Brain pericyte (primary cell): ENCODE measurements around the gene RMDN3.

Source experiments
- DNase-seq: peaks from one replicate; pipeline ENCODE4 v3.0.0-alpha.2; 2012; ENCODE audit warnings: low read depth, low spot score

Gene RMDN3

DNA sequence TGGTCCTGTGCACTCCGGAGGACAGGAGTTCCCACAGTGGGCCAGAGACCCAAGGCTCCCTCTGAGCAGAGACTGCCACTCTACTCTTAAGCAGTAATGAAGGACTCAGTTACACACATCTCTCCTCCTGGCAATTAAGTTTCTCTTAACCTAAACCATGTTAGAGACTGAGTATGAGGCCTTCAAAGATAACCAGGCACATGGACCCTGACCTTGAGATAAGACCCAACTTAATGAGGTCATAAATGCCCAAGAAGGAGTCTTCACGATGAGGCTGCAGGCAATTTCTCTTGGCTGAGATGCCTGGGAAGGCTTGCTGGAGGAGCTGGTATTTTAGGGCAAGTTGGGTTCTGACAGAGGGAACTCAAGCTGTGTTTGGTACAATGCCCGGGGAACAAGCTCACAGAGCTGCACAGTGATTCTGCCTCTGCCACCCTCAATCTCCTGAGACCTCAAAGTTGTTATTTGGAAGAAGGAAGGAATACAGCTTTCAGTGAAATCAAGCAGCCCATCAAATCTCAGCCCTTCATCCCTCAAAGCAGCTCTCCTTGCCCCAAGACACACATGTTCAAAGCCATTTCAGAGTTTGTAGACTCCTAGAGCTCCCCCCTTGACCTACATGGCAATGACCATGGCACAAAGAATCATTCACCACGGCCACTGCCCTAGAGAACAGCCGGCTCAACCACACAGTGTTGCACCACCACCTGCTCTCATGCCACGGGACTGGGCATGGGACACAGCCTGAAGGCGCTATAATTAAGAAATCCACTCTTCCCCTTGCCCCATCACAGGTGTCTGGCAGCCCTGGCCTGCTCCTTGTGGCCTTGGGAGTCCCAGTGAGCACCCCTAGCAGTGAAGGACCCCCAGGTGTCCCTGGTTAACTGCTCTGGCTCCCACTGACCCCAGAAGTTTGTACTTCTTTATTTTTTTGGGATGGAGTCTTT is 7.1 kb downstream of the RMDN3 start:
- no peak for DNase-seq

DNA sequence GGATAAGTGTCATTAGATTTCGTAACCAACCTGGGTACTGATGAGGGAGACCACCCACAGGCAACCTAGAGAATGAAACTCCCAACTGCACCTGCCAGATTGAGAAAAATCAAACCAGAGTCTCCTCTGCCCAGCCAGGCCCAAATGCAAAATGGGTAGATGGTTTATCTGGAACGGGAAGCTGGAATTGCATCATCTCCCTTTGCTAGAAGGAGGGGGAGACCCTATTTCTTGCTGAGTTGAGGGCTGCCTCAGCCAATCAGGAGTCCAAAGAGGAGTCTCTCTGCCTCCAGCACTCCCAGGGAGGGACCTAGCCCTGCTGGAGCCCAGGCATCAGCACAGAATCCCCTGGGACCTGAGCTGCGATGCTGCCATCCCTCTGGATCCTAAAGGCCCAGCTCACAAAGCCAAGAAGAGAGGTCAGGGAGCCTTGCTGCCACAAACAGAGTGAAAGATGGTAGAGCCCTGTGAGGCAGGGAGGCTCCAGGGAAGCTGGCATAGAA is 8.1 kb downstream of the RMDN3 start:
- DNase-seq = no peak

DNA sequence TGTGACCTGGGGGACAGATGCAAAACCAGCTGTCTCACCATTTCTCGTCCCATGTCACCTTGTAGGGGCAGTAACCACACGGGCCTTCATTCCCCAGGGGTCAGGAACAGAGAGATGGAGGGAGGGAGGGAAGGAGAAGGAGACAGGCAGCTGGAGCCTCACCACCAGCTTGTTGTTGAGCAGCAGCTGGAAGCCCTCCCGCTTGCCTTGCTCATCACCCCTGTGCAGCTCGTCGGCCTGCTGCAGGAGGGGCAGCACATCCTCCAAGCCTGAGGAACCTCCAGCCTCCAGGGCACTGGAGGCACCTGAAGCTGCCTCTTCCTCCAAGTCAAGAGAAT is 10.3 kb downstream of the RMDN3 start:
- DNase-seq = no peak

DNA sequence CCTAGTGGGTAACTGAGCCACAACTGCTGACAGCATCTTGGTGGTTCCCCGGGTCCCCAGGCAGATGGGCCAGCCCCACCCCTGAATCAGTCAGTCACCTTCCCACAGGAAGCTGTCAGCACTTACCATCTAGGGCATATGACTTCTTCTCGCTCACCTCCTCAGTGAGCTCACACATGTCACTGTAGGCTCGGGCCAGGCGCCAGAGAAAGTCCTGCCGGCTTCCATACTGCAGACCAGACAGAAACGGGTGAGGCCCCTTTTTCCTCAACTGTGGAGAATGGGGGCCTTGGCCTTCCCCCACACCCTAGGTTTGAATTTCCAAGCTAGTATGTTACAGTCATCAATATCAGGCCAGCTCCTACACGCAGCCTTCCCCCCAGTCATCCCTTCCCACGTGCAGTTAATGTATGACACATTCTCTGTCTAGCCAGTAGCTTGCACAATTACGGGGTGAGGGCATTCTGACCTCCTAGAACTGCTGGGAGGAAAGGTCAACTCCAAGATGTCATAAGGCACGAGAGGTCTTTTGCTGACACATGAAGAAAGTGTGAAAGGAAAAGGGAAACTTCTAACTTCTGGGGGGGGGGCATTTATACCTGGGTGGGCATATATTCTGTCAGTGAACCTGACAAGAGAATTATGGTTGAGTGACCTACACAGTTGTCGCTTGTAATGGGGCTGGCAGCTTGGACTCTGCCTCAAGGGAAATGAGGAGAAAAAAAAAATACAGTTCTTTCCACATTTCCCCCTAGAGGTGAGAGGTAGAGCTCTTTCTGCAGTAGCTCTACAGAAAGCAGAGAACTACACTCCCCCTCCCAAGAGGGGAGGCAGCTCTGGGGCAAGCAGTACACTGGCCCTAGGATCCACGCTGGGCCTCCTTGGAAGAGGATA is 10.9 kb downstream of the RMDN3 start:
- DNase-seq = no peak

DNA sequence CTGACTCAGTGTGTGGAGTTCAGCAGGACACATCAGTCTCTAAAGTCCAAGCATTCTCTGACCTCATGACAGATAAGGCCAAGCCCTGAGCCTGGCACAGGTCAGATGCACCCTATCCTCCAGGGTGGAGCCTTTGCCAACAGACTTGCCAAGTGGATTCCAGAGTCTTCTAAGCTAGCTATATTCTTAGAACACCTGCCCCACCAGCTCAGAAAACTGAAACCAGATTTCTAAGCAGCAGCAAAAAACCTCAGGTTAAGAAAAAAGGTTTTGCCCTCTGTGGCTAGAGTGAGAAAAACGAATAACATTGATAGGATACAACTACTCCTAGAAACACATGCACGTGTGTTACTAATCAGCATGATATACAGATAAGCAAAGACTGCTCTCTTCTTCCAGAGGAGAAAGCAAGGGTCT is 11.6 kb downstream of the RMDN3 start:
- no peak for DNase-seq

- DNase-seq = no peak
Observed at GRCh38 chr15:40739854-40740253, 15.2 kb downstream of the RMDN3 start.

GRCh38 chr15:40739047-40739446 is 16.0 kb downstream of the RMDN3 start:
- DNase-seq = no peak

DNA sequence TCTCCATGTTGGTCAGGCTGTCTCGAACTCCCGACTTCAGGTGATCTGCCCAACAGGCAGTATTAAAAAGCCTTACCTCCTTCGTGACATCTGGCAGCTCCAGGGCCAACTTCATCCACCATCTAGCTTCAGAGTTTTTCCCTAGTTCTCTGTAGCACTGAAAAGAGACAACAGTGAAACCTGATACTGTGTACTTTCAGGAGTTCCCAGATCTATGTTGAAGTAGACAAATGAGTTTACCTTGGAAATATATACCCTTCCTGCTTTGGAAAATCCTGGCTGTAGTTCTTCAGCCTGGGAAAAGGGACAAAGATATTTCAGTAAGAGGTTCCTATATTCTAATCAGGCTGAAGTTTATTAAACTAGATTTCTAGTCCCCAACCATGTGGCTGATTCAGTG is 18.0 kb downstream of the RMDN3 start:
- DNase-seq = no peak

GRCh38 chr15:40736575-40736974 is 18.5 kb downstream of the RMDN3 start:
- DNase-seq = no peak

DNA sequence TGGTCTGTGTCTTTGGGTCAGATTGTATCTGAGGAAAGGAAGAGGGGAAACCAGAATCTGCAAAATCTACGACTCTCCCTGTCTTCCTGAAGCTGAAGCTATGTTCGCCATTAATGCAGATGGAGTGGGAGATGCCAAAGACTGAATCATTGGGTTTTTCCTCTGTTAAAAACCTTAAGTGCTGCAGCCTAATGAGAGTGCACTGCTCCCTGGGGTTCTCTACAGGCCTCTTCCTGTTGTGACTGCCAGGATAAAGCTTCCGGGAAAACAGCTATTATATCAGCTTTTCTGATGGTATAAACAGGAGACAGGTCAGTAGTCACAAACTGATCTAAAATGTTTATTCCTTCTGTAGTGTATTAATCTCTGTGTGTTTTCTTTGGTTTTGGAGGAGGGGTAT is 24.0 kb downstream of the RMDN3 start:
- no peak for DNase-seq

DNA sequence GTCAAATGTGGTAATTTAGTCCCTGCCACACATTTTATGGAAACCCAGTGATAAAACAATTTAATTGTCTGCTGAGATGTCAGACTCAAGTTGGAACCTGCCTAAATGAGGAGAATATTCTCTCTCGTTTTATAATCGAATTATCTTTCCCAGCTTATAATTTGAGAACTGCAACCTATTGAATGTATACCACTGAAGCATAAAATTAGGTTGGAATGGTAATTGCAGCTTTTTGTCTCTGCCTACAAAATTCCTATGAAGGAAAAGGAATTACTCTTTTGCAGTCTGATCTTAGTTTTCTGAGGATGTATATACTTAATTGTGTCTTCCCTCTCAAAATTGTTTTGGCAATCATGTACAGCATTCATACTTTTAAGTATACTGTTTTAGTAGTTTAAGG is 31.1 kb downstream of the RMDN3 start:
- DNase-seq = no peak

GRCh38 chr15:40722934-40723333 is 32.1 kb downstream of the RMDN3 start:
- DNase-seq = no peak

- DNase-seq = no peak
Observed at GRCh38 chr15:40722354-40722753, 32.7 kb downstream of the RMDN3 start.

DNA sequence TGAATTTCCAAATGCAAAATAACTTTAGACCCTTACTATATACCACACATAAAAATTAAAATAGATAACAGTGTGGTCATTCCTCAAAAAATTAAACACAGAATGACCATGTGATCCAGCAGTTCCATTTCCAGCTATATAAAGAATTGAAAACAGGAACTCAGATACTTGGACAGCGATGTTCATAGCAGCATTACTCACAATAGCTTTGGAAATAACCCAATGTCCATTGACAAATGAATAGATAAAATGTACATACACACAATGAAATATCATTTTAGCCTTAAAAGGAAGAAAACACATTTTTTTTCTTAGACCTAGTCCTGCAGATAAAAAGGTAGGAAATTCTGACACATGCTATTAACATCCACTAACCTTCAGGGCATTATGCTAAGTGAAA is 33.4 kb downstream of the RMDN3 start:
- no peak for DNase-seq

GRCh38 chr15:40716165-40716564 is 38.9 kb downstream of the RMDN3 start:
- no peak for DNase-seq

DNA sequence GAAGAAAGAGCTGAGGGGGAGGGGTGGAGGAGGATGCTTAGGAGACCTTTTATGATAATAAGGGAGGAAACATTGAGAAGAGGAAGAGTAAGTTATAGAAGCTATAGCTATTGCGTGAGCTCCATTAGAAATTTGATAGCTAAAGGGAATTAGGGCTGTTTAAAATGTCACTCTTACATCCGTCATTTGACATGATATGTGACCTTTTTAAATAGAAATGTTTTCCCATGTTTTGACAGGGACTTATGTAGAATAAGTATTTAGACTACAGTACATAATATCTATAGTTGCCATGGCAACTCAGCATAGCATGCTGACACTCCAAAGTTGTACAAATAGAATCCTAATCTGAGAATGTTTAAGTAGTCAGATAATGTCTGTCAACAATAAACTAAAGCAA is 40.9 kb downstream of the RMDN3 start:
- DNase-seq = no peak

DNA sequence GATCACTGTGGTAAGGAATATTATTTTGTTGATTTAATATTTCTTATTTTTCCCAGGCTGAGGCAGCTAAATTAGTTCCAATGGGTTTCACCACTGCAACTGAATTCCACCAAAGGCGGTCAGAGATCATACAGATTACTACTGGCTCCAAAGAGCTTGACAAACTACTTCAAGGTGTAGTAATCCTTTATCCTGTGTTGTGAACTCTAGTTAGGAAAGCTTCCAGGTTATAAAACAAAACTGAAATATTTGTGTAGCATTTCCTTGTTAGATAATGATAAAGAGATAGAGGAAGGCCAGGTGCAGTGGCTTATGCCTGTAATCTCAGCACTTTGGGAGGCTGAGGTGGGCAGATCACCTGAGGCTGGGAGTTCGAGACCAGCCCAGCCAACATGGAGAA is 48.9 kb downstream of the RMDN3 start:
- DNase-seq = no peak

DNA sequence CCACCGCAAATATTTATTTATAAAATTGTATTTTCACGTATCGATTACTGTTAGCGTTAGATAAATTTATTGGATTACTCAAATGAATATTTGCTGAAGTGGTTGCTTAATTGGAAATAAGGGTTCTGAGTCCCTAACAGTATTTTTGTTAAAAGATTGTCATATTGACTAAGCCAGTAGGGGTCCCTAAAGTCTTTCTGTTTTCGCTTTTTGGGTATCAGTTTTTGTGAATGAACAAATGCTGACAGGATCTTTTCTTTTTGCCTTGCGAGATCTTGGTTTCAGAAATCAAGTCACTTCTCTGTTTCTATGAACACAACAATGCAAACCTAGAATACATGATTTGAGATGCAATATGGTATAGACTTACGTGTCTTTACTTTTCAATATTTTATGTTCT is 53.0 kb downstream of the RMDN3 start:
- DNase-seq = no peak

DNA sequence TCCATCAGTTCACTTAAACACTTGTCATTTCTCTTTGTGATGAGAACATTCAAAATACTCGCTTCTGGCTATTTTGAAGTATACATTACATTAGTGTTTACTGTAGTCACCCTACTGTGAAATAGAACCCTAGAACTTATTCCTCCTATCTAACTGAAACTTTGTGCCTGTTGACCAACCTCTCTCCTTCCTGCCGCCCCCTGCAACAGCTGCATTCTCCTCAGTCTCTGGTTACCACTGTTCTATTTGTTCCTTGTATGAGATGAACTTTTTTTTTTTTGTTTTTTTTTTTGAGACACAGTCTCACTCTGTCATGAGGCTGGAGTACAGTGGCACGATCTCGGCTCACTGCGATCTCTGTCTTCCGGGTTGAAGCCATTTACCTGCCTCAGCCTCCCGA is 57.1 kb downstream of the RMDN3 start:
- no peak for DNase-seq

- no peak for DNase-seq
Observed at GRCh38 chr15:40696228-40696627, 58.8 kb downstream of the RMDN3 start.

GRCh38 chr15:40695469-40695890 is 59.6 kb downstream of the RMDN3 start:
- DNase-seq = no peak

GRCh38 chr15:40694688-40695468 is 60.2 kb downstream of the RMDN3 start, which contains the start of gene RAD51:
RAD51 (plus strand) TSS chr15:40695174; CDS start chr15:40698759, 3,585 bp downstream.
- DNase-seq = peak; percentile 85
